GM21737 (cell line): ENCODE measurements around the gene PTDSS2.

Experiments
- ATAC-seq: cut with Tn5 transposase; IDR thresholded peaks from one replicate; pipeline ENCODE4 v1.9.1; 2021; ENCODE audit warnings: mild to moderate bottlenecking, moderate library complexity; ENCODE audit not compliant: unreplicated experiment

The PTDSS2 gene

DNA sequence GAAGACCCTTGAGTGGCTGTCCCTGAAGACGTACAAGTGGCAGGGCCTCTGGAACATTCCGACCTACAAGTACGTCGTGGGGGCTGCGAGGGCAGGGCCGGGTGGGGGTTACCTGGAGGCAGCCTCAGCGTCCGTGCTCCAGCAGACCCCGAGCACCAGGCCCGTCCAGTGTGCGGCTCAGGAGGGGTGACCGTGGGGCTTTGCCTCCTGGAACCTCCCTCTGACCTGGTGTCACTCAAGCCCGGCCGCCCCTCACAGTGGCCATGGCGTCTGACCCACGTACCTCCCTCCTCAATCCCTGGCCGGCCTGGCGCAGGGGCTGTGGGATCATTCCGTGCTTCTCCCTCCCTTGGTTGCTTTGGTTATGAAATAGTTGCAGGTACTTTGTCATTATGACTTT is 38.5 kb downstream of the PTDSS2 start:
- ATAC-seq: no peak

DNA sequence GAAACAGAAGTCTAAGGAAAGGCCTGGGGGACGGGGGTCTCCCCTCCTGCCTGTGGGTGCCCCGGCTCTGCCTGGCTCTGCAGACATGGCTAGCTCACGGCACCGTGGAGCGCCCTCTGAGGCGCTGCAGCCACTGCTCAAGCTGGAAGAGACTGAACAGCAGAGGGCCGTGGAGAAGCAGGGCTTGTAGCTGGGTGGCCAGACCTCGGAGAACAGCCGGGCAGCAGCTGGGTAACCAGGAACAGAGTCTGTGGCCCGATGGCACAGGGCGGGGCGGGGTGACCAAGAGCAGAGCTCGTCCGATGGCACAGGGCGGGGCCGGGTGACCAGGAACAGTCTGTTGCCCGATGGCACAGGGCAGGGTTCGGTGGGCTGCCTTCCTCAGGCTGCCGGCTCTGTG is 38.9 kb downstream of the PTDSS2 start:
- no peak for ATAC-seq

DNA sequence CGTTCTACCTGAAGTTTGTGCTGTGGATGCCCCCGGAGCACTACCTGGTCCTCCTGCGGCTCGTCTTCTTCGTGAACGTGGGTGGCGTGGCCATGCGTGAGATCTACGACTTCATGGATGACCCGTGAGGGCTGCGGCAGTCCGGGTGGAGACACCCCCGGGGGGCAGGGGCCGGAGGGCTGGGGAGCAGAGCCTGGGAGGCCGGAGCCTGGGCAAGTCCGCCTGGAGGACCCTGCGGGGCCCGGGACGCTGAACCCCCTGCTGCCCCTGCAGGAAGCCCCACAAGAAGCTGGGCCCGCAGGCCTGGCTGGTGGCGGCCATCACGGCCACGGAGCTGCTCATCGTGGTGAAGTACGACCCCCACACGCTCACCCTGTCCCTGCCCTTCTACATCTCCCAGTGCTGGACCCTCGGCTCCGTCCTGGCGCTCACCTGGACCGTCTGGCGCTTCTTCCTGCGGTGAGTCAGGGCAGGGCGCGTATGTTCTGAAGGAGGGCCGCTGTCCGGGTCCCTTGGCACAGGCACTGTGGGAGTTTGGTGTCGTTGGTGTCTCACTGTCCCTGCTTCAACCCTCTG is 39.6 kb downstream of the PTDSS2 start:
- ATAC-seq: no peak

DNA sequence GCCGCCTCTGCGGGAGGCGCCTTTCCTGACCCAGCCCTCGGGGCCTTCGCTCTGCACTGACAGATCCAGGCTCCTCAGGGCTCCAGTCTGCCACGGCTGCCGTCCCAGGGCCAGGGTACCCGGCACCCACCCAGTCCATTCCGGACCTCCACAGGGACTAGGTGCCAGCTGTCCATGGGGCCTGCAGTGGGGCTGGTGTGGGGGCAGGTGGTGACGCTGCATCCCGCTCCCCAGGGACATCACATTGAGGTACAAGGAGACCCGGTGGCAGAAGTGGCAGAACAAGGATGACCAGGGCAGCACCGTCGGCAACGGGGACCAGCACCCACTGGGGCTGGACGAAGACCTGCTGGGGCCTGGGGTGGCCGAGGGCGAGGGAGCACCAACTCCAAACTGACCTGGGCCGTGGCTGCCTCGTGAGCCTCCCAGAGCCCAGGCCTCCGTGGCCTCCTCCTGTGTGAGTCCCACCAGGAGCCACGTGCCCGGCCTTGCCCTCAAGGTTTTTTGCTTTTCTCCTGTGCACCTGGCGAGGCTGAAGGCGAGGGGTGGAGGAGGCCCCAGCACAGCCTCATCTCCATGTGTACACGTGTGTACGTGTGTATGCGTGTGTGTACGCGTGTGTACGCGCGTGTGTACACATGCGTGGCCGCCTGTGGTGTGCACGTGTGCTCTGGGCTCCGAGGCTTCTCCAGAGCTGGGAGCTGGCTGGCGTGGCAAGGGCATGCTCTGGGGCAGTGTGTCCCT is 40.3 kb downstream of the PTDSS2 start:
- no peak for ATAC-seq

DNA sequence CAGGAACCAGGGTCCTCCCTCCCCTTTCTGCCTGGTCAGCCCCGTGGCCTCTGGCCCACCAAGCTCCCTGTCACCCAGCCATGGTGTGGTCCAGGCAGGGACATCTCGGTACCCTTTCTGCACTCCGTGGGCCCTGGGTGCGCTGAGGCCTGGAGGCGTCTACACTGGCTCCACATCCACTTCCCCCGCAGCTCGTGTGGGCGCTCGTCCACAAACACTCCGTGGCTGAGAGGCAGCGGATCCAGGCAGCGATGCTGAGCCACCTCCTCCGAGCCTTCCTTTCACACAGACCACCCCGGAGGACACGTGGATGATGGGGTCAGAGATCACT is 40.8 kb downstream of the PTDSS2 start:
- no peak for ATAC-seq

DNA sequence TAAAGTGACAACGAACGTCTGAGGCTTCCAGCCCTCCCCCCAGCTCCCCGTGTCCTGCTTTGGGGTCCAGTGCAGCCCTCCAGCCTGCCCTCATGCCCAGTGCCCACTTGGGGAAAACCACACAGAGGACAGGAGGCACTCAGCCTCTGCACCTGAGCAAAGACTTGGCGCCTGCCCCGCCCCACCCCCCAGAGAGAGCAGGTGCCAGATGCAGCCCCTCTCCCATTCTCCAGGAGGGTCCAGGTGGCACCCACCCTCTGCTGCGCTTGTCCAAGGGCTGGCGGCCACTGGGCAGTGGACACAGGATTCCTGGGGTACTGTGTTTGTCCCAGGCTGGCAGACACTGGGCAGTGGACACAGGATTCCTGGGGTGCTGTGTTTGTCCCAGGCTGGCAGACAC is 41.3 kb downstream of the PTDSS2 start:
- no peak for ATAC-seq

DNA sequence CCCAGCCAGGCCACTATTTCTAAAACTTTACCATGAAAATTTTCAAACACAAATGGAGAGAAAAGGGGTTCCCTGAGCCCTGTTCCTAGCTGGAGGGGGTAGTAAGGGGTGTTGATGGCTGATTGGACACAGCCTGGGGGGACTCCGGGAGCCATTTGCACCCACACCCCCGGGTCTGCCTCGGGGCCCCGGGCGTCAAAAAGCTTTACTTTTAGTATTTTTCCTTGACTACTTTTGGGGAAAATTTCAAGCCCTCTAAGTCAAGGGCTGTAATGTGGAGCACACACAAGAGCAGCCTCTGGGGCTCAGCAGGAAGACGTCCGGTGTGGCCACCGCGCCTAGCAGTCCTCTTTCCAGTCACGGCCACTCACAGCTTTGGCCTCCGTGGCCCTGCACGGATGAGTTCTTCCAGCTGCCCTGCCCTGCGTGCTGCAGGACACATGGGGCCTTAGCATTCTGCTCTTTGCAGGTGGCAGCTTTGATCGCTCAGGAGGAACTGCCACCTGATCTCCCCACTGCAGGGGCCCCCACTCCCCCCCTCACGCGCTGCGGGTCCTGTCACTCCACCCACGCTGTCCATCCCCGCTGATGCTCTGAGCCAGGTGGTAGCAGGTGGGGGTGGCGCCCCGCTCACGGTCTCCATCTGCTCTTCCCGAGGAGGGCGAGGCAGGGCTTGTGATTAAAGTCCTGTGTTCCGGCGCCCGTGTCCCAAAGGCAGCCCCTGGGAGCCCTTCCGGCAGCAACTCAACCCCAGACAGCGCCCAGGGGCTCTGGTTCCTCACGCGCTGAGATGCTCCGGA is 42.5 kb downstream of the PTDSS2 start:
- ATAC-seq: no peak

DNA sequence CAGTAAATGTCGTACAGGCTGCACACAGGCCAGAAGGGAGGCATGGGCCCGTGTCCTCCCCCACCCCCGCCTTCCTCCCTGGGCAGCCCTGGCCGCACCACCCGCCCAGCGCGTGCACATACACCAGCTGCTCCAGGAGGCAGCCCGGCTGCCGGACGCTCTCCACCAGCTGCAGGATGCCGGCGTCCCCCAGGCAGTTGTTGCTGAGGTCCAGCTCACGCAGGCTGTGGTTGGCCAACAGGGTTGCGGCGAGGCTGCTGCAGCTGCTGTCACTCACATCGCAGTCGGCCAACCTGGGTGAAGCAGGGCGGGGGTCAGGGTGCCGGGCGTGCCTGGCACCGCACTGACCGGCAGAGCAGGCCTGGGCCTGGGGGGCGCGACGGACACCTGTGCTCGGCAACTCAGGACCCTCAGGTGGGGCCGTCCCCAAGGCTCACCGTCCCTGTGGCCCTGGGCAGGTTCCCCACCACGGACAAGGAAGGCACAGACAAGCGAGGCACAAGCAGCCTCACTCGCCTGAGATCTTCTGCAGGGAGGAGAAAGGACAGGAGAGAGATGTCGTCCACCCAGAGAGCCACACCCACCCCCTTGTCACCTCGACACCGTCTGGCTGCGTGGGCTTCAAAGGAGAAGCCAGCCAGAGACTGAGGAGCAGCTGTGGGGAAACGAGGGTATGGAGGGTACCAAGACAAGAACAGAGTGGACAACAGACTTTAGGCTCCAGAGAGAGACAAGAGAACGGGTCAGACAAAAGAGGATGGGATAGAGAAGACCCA is 44.9 kb downstream of the PTDSS2 start:
- no peak for ATAC-seq

DNA sequence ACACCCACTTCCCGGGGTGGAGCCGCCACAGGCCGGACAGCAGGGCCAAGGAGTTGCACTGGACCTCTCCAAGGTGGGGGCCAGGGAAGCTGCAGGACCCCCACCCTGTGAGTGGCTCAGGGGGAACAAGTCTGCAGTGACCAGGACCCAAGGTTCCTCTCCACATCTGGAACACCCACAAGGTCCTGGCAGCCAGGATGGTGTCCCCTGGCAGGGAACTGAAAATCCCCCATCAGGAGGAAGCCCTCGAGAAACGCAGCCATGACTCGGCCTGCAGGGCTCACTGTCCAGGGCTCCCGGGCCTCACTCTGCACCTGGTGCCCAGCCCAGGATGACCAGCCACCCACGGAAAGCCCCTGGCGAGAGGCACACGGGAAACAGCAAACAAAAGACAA is 45.5 kb downstream of the PTDSS2 start:
- no peak for ATAC-seq

DNA sequence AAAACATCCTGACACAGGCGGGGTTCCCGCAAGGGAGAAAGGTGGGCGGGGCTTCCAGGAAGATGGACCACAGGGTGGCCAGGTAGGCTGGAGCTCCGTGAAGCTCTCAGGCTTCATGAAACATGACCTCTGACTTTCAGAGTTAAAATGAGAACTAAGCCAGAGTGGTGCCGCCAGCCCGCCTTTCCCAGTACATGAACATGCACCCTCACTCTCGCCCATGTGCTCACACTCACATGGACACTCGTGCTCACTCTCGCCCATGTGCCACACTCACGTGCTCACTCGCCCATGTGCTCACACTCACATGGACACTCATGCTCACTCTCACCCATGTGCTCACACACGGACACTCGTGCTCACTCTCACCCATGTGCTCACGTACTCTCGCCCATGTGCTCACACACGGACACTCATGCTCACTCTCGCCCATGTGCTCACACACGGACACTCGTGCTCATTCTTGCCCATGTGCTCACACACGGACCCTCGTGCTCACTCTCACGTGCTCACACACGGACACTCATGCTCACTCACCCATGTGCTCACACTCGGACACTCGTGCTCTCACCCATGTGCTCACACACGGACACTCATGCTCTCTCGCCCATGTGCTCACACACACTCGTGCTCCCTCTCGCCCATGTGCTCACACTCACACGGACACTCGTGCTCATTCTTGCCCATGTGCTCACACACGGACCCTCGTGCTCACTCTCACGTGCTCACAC is 46.9 kb downstream of the PTDSS2 start:
- ATAC-seq: no peak

DNA sequence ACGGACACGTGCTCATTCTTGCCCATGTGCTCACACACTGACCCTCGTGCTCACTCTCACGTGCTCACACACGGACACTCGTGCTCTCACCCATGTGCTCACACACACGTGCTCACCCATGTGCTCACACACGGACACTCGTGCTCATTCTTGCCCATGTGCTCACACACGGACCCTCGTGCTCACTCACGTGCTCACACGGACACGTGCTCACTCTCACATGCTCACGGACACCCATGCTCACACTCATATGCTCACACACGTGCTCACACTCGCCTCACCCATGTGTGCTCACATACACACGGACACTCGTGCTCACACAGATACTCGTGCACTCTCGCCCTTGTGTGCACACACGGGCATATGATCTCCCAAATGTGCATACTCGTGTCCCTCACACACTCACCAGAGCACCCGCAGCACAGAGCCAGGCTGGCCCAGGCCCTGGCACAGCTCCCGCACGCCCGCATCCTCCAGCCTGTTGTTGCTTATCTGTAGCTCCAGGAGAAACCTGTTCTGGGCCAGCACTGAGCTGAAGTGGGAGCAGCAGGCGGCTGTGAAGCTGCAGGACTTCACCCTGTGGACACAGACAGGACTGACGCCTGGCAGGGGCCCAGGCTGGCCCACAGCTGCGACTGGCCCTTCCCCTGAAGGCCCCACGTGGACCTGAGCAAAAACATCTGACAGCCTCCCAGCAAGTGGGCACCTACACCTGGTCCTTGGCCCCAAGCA is 47.7 kb downstream of the PTDSS2 start:
- no peak for ATAC-seq

DNA sequence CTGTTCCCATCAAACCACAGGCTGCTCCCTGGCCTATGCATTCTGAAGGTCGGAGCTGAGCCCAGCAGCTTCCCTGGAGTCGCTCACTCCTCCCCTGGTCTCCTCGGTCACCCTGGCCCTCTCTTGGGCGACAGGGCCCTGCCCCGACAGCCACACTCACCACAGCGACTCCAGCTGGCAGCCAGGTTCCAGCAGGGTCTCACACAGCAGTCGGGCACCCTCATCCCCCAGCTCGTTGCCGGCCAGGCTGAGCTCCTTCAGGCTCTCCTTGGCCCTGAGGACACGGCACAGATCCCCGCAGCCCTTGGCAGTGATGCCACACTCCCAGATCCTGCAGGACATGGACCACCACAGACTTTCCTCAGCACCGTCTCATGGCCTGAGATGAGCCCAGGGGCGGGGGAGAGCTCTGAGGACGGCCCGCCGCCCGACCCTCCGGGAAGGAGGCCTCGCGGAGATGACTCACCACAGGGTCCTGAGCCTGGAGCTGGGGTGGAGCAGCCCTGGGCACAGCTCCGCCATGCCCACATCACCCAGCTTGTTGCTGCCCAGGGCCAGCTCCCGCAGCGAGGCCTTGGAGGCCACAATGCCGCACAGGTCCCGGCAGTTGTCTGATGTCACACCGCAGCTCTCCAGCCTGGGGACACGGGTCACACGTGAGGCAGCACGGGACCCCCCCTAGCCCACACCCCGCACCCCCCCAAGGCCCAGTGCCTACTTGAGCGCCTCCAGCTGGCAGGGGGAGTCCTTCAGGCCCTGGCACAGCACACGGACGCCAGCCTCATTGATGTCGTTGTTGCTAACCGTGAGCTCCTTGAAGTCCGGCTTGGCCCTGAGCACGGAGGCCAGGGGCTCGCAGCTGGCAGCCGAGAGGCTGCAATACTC is 48.5 kb downstream of the PTDSS2 start:
- no peak for ATAC-seq

DNA sequence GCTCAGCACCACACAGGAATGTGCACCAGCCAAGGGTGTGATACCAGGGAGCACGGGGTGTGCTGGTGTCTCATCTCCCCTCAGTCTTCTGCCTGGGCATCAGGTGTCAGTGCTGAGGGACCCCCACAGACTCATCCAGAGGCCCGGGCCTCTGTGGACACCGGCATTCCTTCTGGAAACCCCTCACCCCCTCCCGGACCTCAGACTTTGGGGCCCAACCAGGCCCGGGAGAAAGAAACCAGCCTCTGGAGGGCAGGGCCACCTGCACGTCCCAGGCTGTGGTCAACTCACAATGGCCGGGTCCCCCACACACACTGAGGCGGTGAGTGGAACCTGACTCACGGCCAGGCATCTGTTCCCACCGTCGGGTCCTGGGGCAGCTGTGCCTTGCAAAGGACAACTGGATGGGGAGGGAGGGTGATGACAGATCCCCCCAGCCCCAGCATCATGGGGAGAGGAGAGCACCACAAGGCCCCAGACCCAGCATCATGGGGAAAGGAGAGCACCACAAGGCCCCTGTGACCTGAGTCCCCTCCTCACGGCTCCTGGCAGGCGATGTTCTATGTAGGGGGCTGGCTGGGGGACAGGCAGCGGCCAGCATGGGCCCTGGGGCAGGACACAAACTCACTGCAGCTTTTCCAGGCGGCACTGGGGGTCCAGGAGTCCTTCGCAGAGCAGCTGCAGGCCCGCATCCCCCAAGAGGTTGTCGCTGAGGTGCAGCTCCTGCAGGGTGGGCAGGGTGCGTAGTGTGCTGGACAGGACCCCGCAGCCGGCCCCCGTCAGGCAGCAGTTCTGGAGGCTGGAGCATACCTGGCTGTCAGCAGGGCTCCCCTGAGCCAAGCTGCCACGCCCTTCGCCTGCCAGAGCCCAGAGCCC is 49.4 kb downstream of the PTDSS2 start:
- no peak for ATAC-seq

DNA sequence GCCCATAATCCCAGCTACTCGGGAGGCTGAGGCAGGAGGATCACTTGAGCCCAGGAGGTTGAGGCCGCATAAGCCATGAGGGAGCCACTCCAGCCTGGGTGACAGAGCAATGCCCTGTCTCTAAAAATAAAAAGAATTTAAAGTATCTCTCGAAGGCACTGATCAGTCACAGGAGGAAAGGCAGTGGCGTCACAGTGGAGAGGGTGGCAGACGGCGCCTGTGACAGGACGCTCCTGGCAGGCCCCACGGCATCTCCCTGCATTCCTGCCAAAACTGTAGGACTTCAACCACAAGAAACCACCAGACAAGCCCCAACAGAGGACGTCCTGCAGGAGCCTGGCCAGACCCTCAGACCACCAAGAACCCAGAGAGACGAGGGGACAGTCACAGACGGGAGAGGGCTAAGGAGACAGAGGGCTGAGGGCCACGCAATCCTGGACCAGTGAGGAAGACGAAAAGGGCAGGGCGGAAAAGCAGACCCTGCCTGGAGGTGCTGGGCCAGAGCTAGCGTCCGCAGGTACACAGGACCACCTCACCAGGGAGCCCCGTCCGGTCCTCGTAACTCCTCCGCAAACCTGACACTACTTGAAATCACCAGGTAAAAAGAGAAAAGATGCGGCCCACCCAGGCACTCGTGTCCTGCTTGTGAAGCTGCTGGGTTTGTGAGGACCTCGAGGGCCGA is 51.1 kb downstream of the PTDSS2 start:
- ATAC-seq: no peak

DNA sequence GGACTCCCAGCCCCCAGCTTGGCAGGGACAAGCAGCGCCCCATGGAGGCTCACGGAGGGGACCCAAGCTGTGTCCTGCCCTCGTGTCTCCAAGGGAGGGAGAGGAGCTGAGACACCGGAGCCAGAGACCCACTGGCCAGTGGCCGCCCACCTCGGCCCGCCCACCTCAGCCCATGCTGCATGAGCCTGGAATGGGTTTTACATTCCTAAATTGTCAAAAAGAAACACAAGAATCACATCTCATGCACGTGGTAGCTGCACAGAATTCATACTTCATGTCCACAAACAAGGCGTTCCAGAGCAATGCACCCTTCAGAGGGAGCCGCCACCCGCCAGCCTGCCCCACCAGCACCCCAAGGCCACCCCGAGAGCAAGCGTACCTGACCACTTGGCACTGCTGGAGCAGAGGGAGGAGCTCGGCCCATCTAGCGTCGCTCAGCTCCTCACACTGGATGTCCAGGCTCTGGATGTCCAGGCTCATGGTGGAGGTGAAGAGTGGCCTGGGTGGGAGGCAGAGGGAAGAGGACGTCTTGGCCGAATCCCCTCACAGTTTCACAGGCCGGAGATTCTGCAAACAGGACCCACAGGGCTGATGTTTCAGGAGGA is 51.7 kb downstream of the PTDSS2 start:
- no peak for ATAC-seq

DNA sequence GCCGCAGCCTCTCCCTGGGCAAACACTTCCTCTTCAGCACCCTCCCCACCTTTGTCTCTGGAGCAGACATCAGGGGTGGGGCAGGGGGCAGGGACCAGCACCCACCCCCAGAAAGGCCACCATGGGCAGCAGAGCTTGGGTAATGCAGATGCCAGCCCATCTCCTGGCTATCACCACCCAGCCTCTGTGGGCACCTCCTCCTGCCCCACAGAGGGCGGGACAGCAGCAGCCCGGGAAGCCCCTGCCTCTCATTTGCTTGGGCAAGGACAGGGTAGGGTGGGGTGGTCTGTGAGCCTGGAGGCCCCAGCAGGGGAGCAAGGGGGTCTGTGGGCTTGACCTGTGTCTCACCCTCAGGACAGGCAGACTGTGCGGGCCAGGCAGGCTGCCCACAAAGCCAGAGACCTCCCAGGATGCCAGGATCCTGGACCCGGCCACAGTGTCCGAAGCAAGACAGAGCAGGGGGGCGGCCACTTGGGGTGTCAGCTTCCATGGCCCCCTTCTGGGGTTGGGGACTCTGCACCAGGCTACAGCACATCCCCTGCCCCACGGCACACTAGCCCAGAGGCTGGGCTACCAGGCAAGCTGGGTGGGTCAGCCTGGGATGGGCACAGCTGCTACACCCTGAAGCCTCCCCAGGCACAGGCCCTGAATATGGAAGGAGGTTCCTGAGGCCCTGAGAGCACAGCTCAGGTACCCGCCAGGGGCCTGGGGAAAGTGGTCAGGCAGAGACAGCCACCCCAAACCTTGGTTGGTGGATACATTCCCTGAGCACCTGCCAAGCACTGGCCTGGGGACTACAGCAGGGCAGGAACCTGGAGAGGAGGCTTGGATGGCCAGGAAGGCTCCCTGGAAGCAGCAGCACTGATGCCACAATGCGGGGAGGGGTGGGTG is 52.5 kb downstream of the PTDSS2 start:
- no peak for ATAC-seq
